HG02840 (cell line): ENCODE data around the gene ERMARD.

ENCODE experiments used
- ATAC-seq: cut with Tn5 transposase; IDR thresholded peaks from one replicate; pipeline ENCODE4 v1.9.1; 2021; ENCODE audit warnings: mild to moderate bottlenecking, moderate library complexity, moderate number of reproducible peaks; ENCODE audit not compliant: unreplicated experiment, low FRiP score

ERMARD gene

GRCh38 chr6:169800116-169800667 lies 48.8 kb downstream of the ERMARD start:
- no peak for ATAC-seq

GRCh38 chr6:169800668-169801395 lies 49.4 kb downstream of the ERMARD start:
- ATAC-seq = no peak

GRCh38 chr6:169801396-169802160 lies 50.2 kb downstream of the ERMARD start:
- no peak for ATAC-seq

GRCh38 chr6:169802790-169803189 lies 51.4 kb downstream of the ERMARD start:
- no peak for ATAC-seq

- ATAC-seq = no peak
Observed at GRCh38 chr6:169803271-169803811, 51.9 kb downstream of the ERMARD start.

GRCh38 chr6:169803816-169804340 lies 52.5 kb downstream of the ERMARD start:
- no peak for ATAC-seq

- no peak for ATAC-seq
Observed at GRCh38 chr6:169804427-169804826, 53.0 kb downstream of the ERMARD start.

- no peak for ATAC-seq
Observed at GRCh38 chr6:169805242-169805838, 53.9 kb downstream of the ERMARD start.

- no peak for ATAC-seq
Observed at GRCh38 chr6:169806701-169807100, 55.3 kb downstream of the ERMARD start.

GRCh38 chr6:169807229-169807628 lies 55.8 kb downstream of the ERMARD start:
- no peak for ATAC-seq

- ATAC-seq = no peak
Observed at GRCh38 chr6:169807699-169808607, 56.5 kb downstream of the ERMARD start.

GRCh38 chr6:169808608-169808967 lies 57.2 kb downstream of the ERMARD start:
- no peak for ATAC-seq

GRCh38 chr6:169809386-169809785 lies 58.0 kb downstream of the ERMARD start:
- no peak for ATAC-seq

- ATAC-seq = no peak
Observed at GRCh38 chr6:169810066-169810989, 58.9 kb downstream of the ERMARD start.

GRCh38 chr6:169811072-169811471 lies 59.6 kb downstream of the ERMARD start:
- no peak for ATAC-seq

- no peak for ATAC-seq
Observed at GRCh38 chr6:169811521-169812256, 60.3 kb downstream of the ERMARD start.

GRCh38 chr6:169812257-169812644 lies 60.8 kb downstream of the ERMARD start:
- no peak for ATAC-seq

GRCh38 chr6:169813969-169814368 lies 62.5 kb downstream of the ERMARD start:
- ATAC-seq = no peak
